CD8-positive, alpha-beta memory T cell (primary cell): ENCODE measurements around the gene TNK2. TPM values are rescaled to one million over a fixed set of nuclear protein-coding genes. Genes with fewer than 3 reads are reported as not detected.
A peak's percentile ranks its signal among the peaks of the same experiment; 100 is the strongest.

Source experiments
- CTCF ChIA-PET: fragments of 350-600 bp; sonication (Branson Sonifier 250); formaldehyde crosslinking; loops from one replicate; lab custom pipeline; 2021; ENCODE audit warnings: antibody characterized with exemption; lab: Charles Lee
- POLR2A ChIA-PET: fragments of 350-600 bp; sonication (Branson Sonifier 250); formaldehyde crosslinking; loops from one replicate; lab custom pipeline; 2021; ENCODE audit warnings: antibody characterized with exemption; lab: Charles Lee
- DNase-seq, 5 donors: peaks; one replicate each; pipeline versions ENCODE4 v3.0.0 to v3.0.0-alpha.2; 2020 to 2022; ENCODE audit warnings: mixed read lengths in 1 of 5
- H3K27ac ChIP-seq: one replicate; pipeline ENCODE4 v1.7.0; 2013; ENCODE audit warnings: low read depth, mild to moderate bottlenecking, low read length, moderate library complexity
- H3K27me3 ChIP-seq: 2 replicates; pipeline ENCODE4 v1.7.0; 2013; ENCODE audit warnings: low read length, mild to moderate bottlenecking; ENCODE audit not compliant: insufficient read depth, poor library complexity, severe bottlenecking
- H3K36me3 ChIP-seq: 2 replicates; pipeline ENCODE4 v1.7.0; 2013; ENCODE audit warnings: mild to moderate bottlenecking, low read length, moderate library complexity; ENCODE audit not compliant: insufficient read depth
- H3K4me1 ChIP-seq: 2 replicates; pipeline ENCODE4 v1.7.0; 2013; ENCODE audit warnings: mild to moderate bottlenecking, low read length, moderate library complexity; ENCODE audit not compliant: insufficient read depth
- H3K4me3 ChIP-seq: 2 replicates; pipeline ENCODE4 v1.7.0; 2013; ENCODE audit warnings: mild to moderate bottlenecking, low read length
- H3K9me3 ChIP-seq: 2 replicates; pipeline ENCODE4 v1.7.0; 2013; ENCODE audit warnings: mild to moderate bottlenecking, low read length
- H3K27ac Mint-ChIP-seq, 8 donors: one replicate each; pipeline ENCODE4 v1.8.0; 2020 to 2021; ENCODE audit warnings: mixed read lengths in 8 of 8, mild to moderate bottlenecking in 6 of 8, inconsistent platforms in 3 of 8, moderate library complexity in 3 of 8
- H3K27me3 Mint-ChIP-seq, 2 donors: one replicate each; pipeline ENCODE4 v1.8.0; 2020 to 2021; ENCODE audit warnings: mixed read lengths in 2 of 2, mild to moderate bottlenecking in 1 of 2, moderate library complexity in 1 of 2
- H3K36me3 Mint-ChIP-seq, 3 donors: one replicate each; pipeline ENCODE4 v1.8.0; 2020 to 2021; ENCODE audit warnings: mixed read lengths in 3 of 3, inconsistent platforms in 1 of 3, mild to moderate bottlenecking in 1 of 3
- H3K4me1 Mint-ChIP-seq, 3 donors: one replicate each; pipeline ENCODE4 v1.8.0; 2020 to 2021; ENCODE audit warnings: mixed read lengths in 3 of 3, inconsistent platforms in 1 of 3, mild to moderate bottlenecking in 1 of 3
- H3K4me3 Mint-ChIP-seq, 7 donors: one replicate each; pipeline ENCODE4 v1.8.0; 2020 to 2021; ENCODE audit warnings: mixed read lengths in 7 of 7, mild to moderate bottlenecking in 6 of 7, moderate library complexity in 4 of 7, inconsistent platforms in 2 of 7
- H3K9me3 Mint-ChIP-seq, 5 donors: one replicate each; pipeline ENCODE4 v1.8.0; 2020 to 2022; ENCODE audit warnings: mixed read lengths in 5 of 5, mild to moderate bottlenecking in 3 of 5, moderate library complexity in 2 of 5, inconsistent platforms in 1 of 5
- polyA plus RNA-seq: library from polyadenylated mRNA; unstranded; fragments of 300-500 nt; fragmentation: Illumina TruSeq; gene quantifications from one replicate; pipeline ENCODE4 v1.2.3, GENCODE V29; 2021
- total RNA-seq, 2 experiments: library from RNA; stranded (reverse); gene quantifications; one replicate each; pipeline ENCODE4 v1.2.3, GENCODE V29; 2021

The TNK2 gene
- total and polyA plus RNA-seq, 3 experiments from 2014 or later = 4.7 to 74.5 (median 71.4) TPM

- H3K4me3 Mint-ChIP-seq = no peak overlapping the region
- no peaks in the 10 kb centered on the region for H3K36me3 Mint-ChIP-seq
- H3K4me1 Mint-ChIP-seq = no peaks in the 10 kb centered on the region
- Histone ChIP-seq H3K4me3 (no peak overlapping the region), H3K27ac (no peak overlapping the region), H3K36me3 (no peaks in the 10 kb centered on the region), H3K4me1 (no peaks in the 10 kb centered on the region), H3K27me3 (no peaks in the 10 kb centered on the region), H3K9me3 (no peaks in the 10 kb centered on the region)
- ChIA-PET POLR2A (interaction anchor here (0.6 kb wide), 1 partner anchor 804 kb away, joined by 3 read pairs; no protein-coding TSS in a partner anchor), CTCF (interaction anchor here (1.2 kb wide), 1 partner anchor 46 kb away, joined by 3 read pairs; no protein-coding TSS in a partner anchor)
- H3K27me3 Mint-ChIP-seq = peaks cover 4 to 8% of the 10 kb centered on the region in 2 donors
- no peaks in the 10 kb centered on the region for H3K9me3 Mint-ChIP-seq
- DNase-seq = no peak
- H3K27ac Mint-ChIP-seq = peak overlapping the region in 1 of 8 donors; percentile 83
These were observed 94.3 kb downstream of the TNK2 start for GRCh38 chr3:195813916-195814640.

Other genes with a start within 250 kb of the TNK2 start
- gene MUC20, start 187.6 kb downstream of the TNK2 start, total RNA-seq = under 1 TPM; 0.95 to 0.96 TPM
- not detected for gene MUC20, start 187.6 kb downstream of the TNK2 start, polyA plus RNA-seq
- under 1 TPM; 0.24 to 0.35 TPM for gene MUC4, start 96.6 kb downstream of the TNK2 start, total RNA-seq
- gene MUC4, start 96.6 kb downstream of the TNK2 start, polyA plus RNA-seq = not detected
- 100 to 1,000 TPM; 669 to 687 TPM for gene TFRC, start 173.5 kb upstream of the TNK2 start, total RNA-seq
- gene TFRC, start 173.5 kb upstream of the TNK2 start, polyA plus RNA-seq = 15.9 TPM